ENCODE results near the gene CEP83.

DNA sequence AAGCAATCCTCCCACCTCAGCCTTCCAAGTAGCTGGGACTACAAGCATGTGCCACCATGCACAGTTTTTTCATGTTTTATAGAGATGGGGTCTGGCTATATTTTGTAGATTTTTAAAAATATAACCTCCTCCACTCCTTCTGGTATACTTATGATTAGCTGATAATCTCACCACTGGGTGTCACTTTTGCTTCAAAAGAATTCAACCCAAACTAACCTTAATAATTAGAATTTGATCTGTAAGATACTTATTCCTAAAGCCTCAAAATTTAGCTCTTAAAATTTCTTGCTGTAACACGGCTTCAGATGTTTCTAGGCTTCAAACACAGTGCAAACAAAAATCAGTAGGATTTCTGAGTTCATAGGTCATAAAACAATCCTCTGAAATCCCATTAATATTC lies 130.3 kb downstream of the CEP83 start:
- TF ChIP-seq, protein P1, sequence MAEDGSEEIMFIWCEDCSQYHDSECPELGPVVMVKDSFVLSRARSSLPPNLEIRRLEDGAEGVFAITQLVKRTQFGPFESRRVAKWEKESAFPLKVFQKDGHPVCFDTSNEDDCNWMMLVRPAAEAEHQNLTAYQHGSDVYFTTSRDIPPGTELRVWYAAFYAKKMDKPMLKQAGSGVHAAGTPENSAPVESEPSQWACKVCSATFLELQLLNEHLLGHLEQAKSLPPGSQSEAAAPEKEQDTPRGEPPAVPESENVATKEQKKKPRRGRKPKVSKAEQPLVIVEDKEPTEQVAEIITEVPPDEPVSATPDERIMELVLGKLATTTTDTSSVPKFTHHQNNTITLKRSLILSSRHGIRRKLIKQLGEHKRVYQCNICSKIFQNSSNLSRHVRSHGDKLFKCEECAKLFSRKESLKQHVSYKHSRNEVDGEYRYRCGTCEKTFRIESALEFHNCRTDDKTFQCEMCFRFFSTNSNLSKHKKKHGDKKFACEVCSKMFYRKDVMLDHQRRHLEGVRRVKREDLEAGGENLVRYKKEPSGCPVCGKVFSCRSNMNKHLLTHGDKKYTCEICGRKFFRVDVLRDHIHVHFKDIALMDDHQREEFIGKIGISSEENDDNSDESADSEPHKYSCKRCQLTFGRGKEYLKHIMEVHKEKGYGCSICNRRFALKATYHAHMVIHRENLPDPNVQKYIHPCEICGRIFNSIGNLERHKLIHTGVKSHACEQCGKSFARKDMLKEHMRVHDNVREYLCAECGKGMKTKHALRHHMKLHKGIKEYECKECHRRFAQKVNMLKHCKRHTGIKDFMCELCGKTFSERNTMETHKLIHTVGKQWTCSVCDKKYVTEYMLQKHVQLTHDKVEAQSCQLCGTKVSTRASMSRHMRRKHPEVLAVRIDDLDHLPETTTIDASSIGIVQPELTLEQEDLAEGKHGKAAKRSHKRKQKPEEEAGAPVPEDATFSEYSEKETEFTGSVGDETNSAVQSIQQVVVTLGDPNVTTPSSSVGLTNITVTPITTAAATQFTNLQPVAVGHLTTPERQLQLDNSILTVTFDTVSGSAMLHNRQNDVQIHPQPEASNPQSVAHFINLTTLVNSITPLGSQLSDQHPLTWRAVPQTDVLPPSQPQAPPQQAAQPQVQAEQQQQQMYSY (CRISPR knock-in tag; IDR thresholded peaks at IDR 0.05): no peak
- TF ChIP-seq JUN (CRISPR knock-in tag; IDR thresholded peaks at IDR 0.05) (no peak), MAX (CRISPR knock-in tag; IDR thresholded peaks at IDR 0.05) (no peak), CTCF (IDR thresholded peaks at IDR 0.05) (no peak), ZNF512 (CRISPR knock-in tag; IDR thresholded peaks at IDR 0.05; ENCODE audit: borderline replicate concordance) (no peak), SOX15 (CRISPR knock-in tag; IDR thresholded peaks at IDR 0.05) (no peak)
- TF ChIP-seq, protein P2, sequence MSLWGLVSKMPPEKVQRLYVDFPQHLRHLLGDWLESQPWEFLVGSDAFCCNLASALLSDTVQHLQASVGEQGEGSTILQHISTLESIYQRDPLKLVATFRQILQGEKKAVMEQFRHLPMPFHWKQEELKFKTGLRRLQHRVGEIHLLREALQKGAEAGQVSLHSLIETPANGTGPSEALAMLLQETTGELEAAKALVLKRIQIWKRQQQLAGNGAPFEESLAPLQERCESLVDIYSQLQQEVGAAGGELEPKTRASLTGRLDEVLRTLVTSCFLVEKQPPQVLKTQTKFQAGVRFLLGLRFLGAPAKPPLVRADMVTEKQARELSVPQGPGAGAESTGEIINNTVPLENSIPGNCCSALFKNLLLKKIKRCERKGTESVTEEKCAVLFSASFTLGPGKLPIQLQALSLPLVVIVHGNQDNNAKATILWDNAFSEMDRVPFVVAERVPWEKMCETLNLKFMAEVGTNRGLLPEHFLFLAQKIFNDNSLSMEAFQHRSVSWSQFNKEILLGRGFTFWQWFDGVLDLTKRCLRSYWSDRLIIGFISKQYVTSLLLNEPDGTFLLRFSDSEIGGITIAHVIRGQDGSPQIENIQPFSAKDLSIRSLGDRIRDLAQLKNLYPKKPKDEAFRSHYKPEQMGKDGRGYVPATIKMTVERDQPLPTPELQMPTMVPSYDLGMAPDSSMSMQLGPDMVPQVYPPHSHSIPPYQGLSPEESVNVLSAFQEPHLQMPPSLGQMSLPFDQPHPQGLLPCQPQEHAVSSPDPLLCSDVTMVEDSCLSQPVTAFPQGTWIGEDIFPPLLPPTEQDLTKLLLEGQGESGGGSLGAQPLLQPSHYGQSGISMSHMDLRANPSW (CRISPR knock-in tag; conservative IDR thresholded peaks at IDR 0.05; ENCODE audit: low read depth): no peak
